ENCODE data around the gene KRTAP5-5.

KRTAP5-5 gene

GRCh38 chr11:1674173-1675131, 44.9 kb downstream of the KRTAP5-5 start:
- in situ Hi-C loops (cut with MboI; ENCODE audit: low pct_unique_long_range_greater_than_20kb, low sequenced_read_pairs, unreplicated experiment) = loop anchor here (25.0 kb wide), 1 partner anchor 488 kb away; the partner anchor contains the start of genes INS and TH
- no peak for DNase-seq (ENCODE audit: low spot score)
- TF ChIP-seq, protein P1, sequence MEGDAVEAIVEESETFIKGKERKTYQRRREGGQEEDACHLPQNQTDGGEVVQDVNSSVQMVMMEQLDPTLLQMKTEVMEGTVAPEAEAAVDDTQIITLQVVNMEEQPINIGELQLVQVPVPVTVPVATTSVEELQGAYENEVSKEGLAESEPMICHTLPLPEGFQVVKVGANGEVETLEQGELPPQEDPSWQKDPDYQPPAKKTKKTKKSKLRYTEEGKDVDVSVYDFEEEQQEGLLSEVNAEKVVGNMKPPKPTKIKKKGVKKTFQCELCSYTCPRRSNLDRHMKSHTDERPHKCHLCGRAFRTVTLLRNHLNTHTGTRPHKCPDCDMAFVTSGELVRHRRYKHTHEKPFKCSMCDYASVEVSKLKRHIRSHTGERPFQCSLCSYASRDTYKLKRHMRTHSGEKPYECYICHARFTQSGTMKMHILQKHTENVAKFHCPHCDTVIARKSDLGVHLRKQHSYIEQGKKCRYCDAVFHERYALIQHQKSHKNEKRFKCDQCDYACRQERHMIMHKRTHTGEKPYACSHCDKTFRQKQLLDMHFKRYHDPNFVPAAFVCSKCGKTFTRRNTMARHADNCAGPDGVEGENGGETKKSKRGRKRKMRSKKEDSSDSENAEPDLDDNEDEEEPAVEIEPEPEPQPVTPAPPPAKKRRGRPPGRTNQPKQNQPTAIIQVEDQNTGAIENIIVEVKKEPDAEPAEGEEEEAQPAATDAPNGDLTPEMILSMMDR (IDR thresholded peaks at IDR 0.05; ENCODE audit: extremely low read depth, insufficient read depth, missing control alignments) = no peak

DNA sequence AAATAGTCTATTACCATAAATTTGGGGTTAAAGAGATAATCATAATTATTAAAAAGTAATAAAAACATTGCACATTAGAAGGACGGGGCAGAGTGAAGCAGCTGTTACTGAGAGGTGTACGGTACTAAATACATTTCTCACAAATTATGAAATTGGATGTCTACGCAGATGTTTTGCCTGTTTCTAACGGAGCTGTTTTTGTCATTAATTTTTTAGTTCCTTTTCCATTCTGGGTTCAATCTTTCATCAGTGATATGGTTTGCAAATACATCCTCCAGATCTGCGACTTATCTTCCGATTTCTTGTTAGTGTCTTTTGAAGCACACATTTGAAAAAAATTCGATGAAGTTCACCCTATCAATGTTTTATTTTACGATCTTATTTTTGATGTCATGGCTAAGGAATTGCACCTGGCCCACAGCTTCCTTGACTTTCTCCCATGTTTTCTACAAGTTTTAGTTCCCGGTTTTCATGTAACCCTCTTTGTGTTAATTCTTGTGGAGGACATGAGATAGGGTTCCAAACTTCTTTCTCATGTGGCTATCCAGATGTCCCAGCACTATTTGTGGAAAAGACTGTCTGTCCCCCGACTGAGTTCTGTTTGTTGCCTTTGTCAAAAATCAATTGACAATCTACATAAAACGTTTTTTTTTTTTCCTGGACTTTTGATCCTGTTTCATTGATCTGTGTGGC, 46.1 kb downstream of the KRTAP5-5 start:
- TF ChIP-seq, protein P1 (IDR thresholded peaks at IDR 0.05; ENCODE audit: extremely low read depth, insufficient read depth, missing control alignments) = no peak
- no peak for DNase-seq (ENCODE audit: low spot score)
- in situ Hi-C loops (cut with MboI; ENCODE audit: low pct_unique_long_range_greater_than_20kb, low sequenced_read_pairs, unreplicated experiment) = loop anchor here (25.0 kb wide), 1 partner anchor 487 kb away; the partner anchor contains the start of genes INS and TH

- DNase-seq (ENCODE audit: low spot score) = no peak
- TF ChIP-seq, protein P1 (IDR thresholded peaks at IDR 0.05; ENCODE audit: extremely low read depth, insufficient read depth, missing control alignments) = no peak
- in situ Hi-C loops (cut with MboI; ENCODE audit: low pct_unique_long_range_greater_than_20kb, low sequenced_read_pairs, unreplicated experiment) = loop anchor here (25.0 kb wide), 1 partner anchor 486 kb away; the partner anchor contains the start of genes INS and TH
Observed at GRCh38 chr11:1676229-1676740, 46.7 kb downstream of the KRTAP5-5 start.

DNA sequence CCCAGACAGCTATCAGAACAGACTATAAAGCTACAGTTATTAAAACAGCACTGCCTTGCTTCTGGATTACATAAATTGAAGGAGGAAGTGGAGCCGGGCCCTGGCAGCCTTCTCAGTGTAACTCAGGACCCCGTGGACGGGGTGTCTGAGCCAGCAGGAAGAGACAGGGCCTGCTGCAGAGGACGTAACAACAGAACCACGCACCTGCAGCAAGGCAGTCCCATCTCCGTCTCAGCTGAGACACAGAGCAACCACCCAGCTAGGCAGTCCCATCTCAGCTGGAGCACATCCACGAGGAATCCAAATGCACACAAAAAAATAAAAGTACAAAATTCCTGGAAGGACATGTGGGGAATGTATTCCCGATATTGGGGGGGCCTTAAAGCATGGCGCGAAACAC, 50.3 kb downstream of the KRTAP5-5 start:
- in situ Hi-C loops (cut with MboI; ENCODE audit: low pct_unique_long_range_greater_than_20kb, low sequenced_read_pairs, unreplicated experiment) = loop anchor here (25.0 kb wide), 1 partner anchor 482 kb away; the partner anchor contains the start of genes INS and TH

More for the DNA sequence above, 50.3 kb downstream of the KRTAP5-5 start:
- no peak for DNase-seq (ENCODE audit: low spot score)
- TF ChIP-seq, protein P1 (IDR thresholded peaks at IDR 0.05; ENCODE audit: extremely low read depth, insufficient read depth, missing control alignments) = no peak

Measured in GM13977 (cell line).